ENCODE measurements around the gene STARD13.

GRCh38 chr13:33331962-33332361, 46.4 kb upstream of the STARD13 start:
- no peak for TF ChIP-seq CTCF (IDR thresholded peaks at IDR 0.05)
- TF ChIP-seq POLR2A (IDR thresholded peaks at IDR 0.05): no peak
